A673 (cell line): Measurements from ENCODE around the gene LRRC37A3.
"Not testable (repeated sequence)": the region's sequence is repeated elsewhere in the genome, so short reads cannot be mapped to it uniquely, and the experiment has no call there.

Experiments
- EZH2 ChIP-seq: fragments of 200-600 bp; sonication (generic); IDR thresholded peaks from 2 replicates; pipeline ENCODE4 v1.6.1; 2017; ENCODE audit warnings: borderline replicate concordance, low read depth, mild to moderate bottlenecking, mixed read lengths, antibody characterized with exemption, low read length; ENCODE audit not compliant: poor library complexity, severe bottlenecking
- TF ChIP-seq, protein P1 (sequence below): fragments of 300-800, 200-600 bp; sonication (generic); conservative IDR thresholded peaks from 2 replicates; pipeline ENCODE4 v1.5.1; 2017; ENCODE audit warnings: low read depth, mild to moderate bottlenecking, antibody characterized with exemption, low read length, moderate library complexity, mixed read lengths

DNA sequence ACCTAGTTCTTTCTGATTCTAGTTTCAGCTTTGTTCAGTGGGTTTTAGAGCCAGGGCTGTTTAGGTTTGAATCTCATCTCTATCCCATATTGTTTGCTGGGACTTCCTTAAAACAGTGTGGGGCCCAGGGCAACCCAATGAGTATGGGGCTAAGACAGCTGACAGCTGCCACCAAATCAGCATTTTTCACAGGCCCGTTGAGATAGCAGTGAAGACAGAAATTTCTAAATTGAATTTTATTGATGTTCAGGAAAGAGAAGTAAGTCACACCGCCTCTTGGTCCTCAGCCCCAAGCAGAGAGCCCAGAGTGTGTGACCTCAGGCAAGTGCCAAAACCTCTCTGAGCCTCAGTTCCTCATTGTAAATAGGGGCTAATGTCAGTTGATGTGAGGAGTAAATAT lies 78.3 kb downstream of the LRRC37A3 start:
- TF ChIP-seq, protein P1, sequence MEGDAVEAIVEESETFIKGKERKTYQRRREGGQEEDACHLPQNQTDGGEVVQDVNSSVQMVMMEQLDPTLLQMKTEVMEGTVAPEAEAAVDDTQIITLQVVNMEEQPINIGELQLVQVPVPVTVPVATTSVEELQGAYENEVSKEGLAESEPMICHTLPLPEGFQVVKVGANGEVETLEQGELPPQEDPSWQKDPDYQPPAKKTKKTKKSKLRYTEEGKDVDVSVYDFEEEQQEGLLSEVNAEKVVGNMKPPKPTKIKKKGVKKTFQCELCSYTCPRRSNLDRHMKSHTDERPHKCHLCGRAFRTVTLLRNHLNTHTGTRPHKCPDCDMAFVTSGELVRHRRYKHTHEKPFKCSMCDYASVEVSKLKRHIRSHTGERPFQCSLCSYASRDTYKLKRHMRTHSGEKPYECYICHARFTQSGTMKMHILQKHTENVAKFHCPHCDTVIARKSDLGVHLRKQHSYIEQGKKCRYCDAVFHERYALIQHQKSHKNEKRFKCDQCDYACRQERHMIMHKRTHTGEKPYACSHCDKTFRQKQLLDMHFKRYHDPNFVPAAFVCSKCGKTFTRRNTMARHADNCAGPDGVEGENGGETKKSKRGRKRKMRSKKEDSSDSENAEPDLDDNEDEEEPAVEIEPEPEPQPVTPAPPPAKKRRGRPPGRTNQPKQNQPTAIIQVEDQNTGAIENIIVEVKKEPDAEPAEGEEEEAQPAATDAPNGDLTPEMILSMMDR: not testable (repeated sequence)
- not testable (repeated sequence) for TF ChIP-seq EZH2
